HFFc6 (cell line): ENCODE measurements around the gene SLC9A5. TPM values are rescaled to one million over a fixed set of nuclear protein-coding genes. Genes with fewer than 3 reads are reported as not detected.

Source experiments
- DNase-seq: peaks from one replicate; pipeline ENCODE4 v3.0.0-alpha.2; 2018
- H3K27ac Mint-ChIP-seq: 2 replicates; pipeline ENCODE4 v1.8.0; 2020; ENCODE audit warnings: mild to moderate bottlenecking, mixed read lengths
- H3K27me3 Mint-ChIP-seq: 2 replicates; pipeline ENCODE4 v1.8.0; 2021; ENCODE audit warnings: mild to moderate bottlenecking, moderate library complexity, mixed read lengths; ENCODE audit not compliant: insufficient read depth
- H3K36me3 Mint-ChIP-seq: 2 replicates; pipeline ENCODE4 v1.8.0; 2021; ENCODE audit warnings: low read depth, mixed read lengths
- H3K4me1 Mint-ChIP-seq: 2 replicates; pipeline ENCODE4 v1.8.0; 2020; ENCODE audit warnings: low read depth, mixed read lengths
- H3K4me3 Mint-ChIP-seq: 2 replicates; pipeline ENCODE4 v1.8.0; 2020; ENCODE audit warnings: mild to moderate bottlenecking, moderate library complexity, mixed read lengths
- H3K9me3 Mint-ChIP-seq: 2 replicates; pipeline ENCODE4 v1.8.0; 2020; ENCODE audit warnings: mild to moderate bottlenecking, mixed read lengths
- total RNA-seq, 6 experiments: library from RNA; stranded (reverse); fragmentation: NEBNext Ultra II Directional; extraction: Animal tissue kit (Norgen Biotek cat#: 25700); gene quantifications; 2 replicates in 1 of 6; 3 replicates in 5 of 6; pipeline ENCODE4 v1.2.3, GENCODE V29; 2021
- TF ChIP-seq, protein P1 (sequence below): fragments of 200-600 bp; sonication (generic); IDR thresholded peaks from 2 replicates; pipeline ENCODE4 v1.5.0; 2021; ENCODE audit warnings: antibody characterized with exemption, mild to moderate bottlenecking

SLC9A5 gene
- total RNA-seq, 6 experiments from 2014 or later: 3.3 to 4.2 (median 3.7) TPM

DNA sequence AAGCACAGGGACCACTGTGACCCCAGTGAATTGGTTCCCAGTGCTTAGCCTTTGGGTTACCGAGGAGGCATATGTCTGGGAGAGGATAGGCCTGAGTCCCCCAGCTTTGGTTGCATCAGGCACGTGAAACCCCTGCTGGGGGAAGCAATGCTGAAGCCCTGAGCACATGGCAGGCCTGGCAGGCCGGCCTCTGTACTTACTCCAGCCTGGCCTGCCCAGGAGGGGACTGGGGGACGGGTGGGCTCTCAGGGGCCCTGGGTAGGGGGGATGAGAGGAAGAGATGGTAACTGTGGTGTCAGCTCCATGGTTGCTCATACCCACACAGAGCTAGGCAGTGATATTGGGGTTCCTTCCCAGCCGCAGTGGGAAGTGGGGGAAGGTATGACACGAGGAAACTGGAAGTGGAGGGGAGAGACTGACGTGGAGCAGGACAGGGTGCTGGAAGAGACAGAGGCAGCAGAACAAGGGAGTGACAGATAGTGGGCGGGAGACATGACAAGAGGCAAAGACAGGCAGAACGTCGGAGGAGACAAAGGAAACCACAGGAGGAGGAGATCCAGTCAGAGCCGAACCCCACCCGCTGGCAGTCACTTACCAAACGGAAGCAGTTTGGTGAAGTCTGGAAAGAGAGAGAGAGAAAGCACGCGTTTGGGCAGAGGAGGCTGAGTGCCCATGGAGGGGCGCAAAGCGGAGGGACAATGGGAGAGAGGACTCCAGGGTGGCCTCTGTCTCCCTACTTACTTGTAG, 12.8 kb upstream of the SLC9A5 start:
- DNase-seq: no peak
- Mint-ChIP-seq H3K36me3 (peaks cover 38% of the 10 kb centered on the region), H3K9me3 (no peaks in the 10 kb centered on the region), H3K4me1 (peaks cover 17% of the 10 kb centered on the region), H3K27me3 (peaks cover 5% of the 10 kb centered on the region), H3K27ac (peak overlapping the region; percentile 61; the same call in 1 of the 2 replicates), H3K4me3 (no peak overlapping the region)
- TF ChIP-seq, protein P1, sequence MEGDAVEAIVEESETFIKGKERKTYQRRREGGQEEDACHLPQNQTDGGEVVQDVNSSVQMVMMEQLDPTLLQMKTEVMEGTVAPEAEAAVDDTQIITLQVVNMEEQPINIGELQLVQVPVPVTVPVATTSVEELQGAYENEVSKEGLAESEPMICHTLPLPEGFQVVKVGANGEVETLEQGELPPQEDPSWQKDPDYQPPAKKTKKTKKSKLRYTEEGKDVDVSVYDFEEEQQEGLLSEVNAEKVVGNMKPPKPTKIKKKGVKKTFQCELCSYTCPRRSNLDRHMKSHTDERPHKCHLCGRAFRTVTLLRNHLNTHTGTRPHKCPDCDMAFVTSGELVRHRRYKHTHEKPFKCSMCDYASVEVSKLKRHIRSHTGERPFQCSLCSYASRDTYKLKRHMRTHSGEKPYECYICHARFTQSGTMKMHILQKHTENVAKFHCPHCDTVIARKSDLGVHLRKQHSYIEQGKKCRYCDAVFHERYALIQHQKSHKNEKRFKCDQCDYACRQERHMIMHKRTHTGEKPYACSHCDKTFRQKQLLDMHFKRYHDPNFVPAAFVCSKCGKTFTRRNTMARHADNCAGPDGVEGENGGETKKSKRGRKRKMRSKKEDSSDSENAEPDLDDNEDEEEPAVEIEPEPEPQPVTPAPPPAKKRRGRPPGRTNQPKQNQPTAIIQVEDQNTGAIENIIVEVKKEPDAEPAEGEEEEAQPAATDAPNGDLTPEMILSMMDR: no peak

DNA sequence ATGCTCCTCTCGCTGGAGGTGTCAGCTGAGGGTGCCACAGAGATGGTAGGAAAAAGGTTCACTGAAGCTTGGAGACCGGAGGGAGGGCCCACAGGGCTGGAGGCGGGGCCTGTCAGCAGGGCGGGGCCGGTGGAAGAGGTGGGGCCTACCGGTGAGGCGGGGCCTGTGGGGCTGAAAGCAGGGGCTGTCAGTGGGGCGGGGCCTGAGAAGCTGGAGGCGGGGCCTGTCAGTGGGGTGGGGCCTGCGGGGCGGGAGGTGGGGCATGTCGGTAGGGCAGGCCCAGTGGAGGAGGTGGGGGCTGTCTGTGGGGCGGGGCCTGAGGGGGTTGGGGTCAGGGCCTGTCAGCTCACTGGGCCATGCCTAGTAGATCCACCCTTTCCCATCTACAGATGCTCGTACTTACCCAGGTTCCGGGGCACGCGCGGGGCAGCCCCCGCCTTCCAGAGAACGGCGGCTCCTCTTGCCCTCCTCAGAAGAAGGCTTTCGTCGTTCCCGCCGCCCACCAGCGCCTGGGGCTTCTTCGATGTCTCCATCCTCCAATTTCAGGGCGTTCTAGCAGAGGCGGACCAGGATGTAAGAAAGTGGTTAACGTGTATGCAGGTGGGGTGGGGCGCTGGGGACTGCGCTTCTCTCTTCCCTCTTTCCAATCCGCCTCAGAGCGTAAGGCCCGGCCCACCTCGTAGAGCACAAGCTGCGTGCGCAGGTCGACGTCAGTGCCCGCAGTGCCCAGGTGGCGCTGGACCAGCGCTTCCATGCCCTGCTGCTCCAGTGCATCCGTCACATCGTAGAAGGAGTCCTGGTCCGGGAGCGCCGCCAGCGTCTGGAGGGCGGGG, 12.0 kb upstream of the SLC9A5 start:
- Mint-ChIP-seq H3K9me3 (no peaks in the 10 kb centered on the region), H3K4me3 (no peak overlapping the region), H3K27ac (peak overlapping the region; percentile 61; the same call in 1 of the 2 replicates), H3K36me3 (peaks cover 38% of the 10 kb centered on the region), H3K4me1 (peaks cover 24% of the 10 kb centered on the region), H3K27me3 (peaks cover 5% of the 10 kb centered on the region)
- peak; percentile 42 for DNase-seq
- TF ChIP-seq, protein P1: no peak

DNA sequence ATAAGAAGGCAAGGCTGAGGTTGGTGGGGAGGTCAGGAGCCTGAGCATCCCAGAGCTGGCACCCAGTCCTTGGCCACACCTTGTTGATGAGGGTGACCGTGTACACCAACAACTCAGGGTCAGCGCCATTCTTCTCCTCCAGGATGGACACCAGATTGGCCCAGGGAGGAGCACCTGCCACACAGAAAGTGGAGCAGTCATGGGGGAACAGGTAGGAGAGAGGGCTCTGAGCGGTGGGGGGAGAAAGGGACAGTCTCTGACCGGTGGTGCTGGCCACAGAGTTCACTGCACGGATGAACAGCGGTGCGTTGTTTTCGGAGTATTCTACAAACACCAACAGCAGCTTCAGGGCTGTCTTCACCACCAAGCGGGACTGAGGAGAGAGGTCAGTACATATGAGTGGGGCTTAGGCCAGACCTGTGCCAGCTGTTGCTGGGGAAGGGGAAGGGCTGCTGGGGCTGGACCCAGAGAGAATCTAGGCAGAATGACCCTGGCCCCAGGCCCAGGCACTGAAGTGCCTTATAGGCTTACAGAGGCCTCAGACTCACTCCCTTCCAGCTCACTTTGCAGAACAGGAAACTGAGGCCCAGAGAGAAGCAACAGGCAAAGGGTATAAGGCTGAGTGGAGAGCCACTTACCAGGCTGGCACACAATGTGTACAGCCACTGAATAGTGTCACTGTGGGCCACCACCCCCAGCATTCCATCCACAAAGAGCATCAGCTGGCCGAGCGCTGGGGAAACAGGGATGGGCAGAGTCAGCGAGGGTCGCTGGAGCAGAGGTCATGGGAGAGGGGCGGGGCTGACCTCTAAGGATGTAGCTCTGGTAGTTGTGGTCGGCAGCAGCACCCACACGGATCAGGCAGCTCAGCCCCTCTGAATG, 11.1 kb upstream of the SLC9A5 start:
- Mint-ChIP-seq H3K4me3 (no peak overlapping the region), H3K9me3 (no peaks in the 10 kb centered on the region), H3K4me1 (peaks cover 30% of the 10 kb centered on the region), H3K27ac (peak overlapping the region; percentile 9; the same call in 1 of the 2 replicates), H3K27me3 (peaks cover 5% of the 10 kb centered on the region), H3K36me3 (peaks cover 38% of the 10 kb centered on the region)
- DNase-seq: no peak
- TF ChIP-seq, protein P1: no peak

DNA sequence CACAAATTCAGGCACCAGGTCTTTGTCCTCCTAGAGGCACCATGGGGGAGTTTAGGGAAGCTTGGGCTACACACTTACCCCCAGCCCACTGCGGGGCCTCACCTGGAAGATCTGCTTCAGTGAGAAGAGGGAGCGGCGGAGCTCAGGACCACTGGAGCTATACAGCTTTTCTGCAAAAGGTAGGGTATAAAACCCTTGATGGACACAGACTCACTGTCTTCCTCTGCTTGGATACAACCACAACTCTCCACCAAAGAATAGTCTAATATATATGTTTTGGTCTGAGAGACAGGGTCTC, 10.6 kb upstream of the SLC9A5 start:
- no peak overlapping the region for H3K4me3 Mint-ChIP-seq
- H3K36me3 Mint-ChIP-seq: peaks cover 37% of the 10 kb centered on the region
- H3K27me3 Mint-ChIP-seq: peaks cover 5% of the 10 kb centered on the region
- no peaks in the 10 kb centered on the region for H3K9me3 Mint-ChIP-seq
- TF ChIP-seq, protein P1: no peak
- H3K27ac Mint-ChIP-seq: peak overlapping the region; percentile 9; the same call in 1 of the 2 replicates
- no peak for DNase-seq
- H3K4me1 Mint-ChIP-seq: peaks cover 34% of the 10 kb centered on the region

DNA sequence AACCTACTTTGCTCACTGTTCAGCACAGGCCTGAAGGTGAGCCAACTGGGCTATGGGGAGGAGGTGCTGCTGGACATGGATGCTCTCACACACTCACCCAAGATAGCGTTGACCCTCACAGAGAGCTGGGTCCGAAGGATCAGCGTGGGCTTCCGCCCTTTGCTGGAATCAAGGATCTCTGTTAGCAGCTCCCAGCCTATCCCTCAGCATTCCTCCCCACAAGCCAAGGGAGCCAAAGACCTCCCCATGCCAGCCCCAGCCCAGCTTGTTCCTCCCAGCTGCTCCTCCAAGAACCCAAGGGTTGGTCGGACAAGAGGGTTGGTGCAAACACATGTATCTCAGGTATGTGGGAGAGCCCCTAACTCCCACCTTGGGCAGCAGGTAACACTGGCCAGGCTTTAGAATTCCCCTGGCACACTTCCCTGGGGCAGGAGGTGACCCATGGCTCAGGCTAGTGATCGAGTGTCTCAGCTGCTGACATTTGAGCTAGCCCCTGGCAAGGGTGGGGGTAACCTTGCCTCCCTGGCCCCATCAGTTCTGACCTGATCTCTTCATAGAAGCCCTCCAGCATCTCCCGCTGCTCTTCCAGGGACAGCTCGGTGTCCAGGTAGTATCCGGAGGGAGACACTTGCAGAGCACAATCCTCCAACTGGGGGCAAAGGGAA, 9.8 kb upstream of the SLC9A5 start:
- DNase-seq: no peak
- Mint-ChIP-seq H3K27ac (peak overlapping the region; percentile 45; the same call in 1 of the 2 replicates), H3K36me3 (peaks cover 33% of the 10 kb centered on the region), H3K4me3 (no peak overlapping the region), H3K4me1 (peaks cover 41% of the 10 kb centered on the region), H3K27me3 (peaks cover 5% of the 10 kb centered on the region), H3K9me3 (no peaks in the 10 kb centered on the region)
- TF ChIP-seq, protein P1: no peak
